GM18519 (cell line): ENCODE results near the gene DNAJC7.

Source experiments
- ATAC-seq: cut with Tn5 transposase; IDR thresholded peaks from one replicate; pipeline ENCODE4 v1.9.1; 2021; ENCODE audit warnings: mild to moderate bottlenecking, moderate library complexity; ENCODE audit not compliant: unreplicated experiment, low FRiP score

DNAJC7 gene

DNA sequence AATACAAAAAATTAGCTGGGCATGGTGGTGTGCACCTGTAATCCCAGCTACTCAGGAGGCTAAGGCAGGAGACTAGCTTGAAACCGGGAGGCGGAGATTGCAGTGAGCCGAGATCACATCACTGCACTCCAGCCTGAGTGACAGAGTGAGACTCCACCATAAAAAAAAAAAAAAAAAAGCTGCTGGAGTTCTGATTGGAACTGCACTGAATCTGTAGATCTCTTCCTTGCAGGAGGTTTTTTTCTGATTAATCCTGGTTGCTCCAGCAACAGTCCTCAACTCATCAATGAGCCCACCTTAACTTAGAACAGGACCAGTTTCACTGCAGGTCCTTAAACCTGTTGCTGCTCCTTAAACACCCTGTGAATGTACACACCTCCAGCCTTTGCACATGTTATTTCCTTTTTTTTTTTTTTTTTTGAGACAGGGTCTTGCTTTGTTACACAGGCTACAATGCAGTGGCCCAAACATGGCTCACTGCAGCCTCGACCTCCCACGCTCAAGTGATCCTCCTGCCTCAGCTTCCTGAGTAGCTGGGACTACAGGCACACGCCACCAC lies 88.5 kb downstream of the DNAJC7 start:
- ATAC-seq, result no peak
